Measurements from ENCODE around the gene VWCE.
A peak's percentile ranks its signal among the peaks of the same experiment; 100 is the strongest.

Gene VWCE

GRCh38 chr11:61335355-61335710, 40.2 kb upstream of the VWCE start:
- H3K9me3 ChIP-seq (ENCODE audit: control insufficient read depth, insufficient read depth, low read depth, low read length): no peaks in the 10 kb centered on the region
- H3K27ac ChIP-seq (ENCODE audit: low read depth, low read length): no peak overlapping the region
- H3K36me3 ChIP-seq (ENCODE audit: control insufficient read depth, insufficient read depth, low read length): peaks cover 23% of the 10 kb centered on the region
- H3K27me3 ChIP-seq (ENCODE audit: control insufficient read depth, insufficient read depth, low read length): no peaks in the 10 kb centered on the region
- H3K9ac ChIP-seq (ENCODE audit: low read length): no peak overlapping the region
- H3K4me3 ChIP-seq (ENCODE audit: low read depth, low read length): no peak overlapping the region
- H3K4me1 ChIP-seq (ENCODE audit: control insufficient read depth, insufficient read depth, low read length): peaks cover 32% of the 10 kb centered on the region

GRCh38 chr11:61334434-61335354, 39.6 kb upstream of the VWCE start:
- 0 out of 2 replicates have a peak overlapping the region, but pooled peaks have one; percentile 89 for H3K4me3 ChIP-seq (ENCODE audit: low read depth, low read length)
- H3K4me1 ChIP-seq (ENCODE audit: control insufficient read depth, insufficient read depth, low read length): peaks cover 32% of the 10 kb centered on the region
- peaks cover 30% of the 10 kb centered on the region for H3K36me3 ChIP-seq (ENCODE audit: control insufficient read depth, insufficient read depth, low read length)
- peak overlapping the region; percentile 96 for H3K9ac ChIP-seq (ENCODE audit: low read length)
- H3K9me3 ChIP-seq (ENCODE audit: control insufficient read depth, insufficient read depth, low read depth, low read length): no peaks in the 10 kb centered on the region
- no peak overlapping the region for H3K27ac ChIP-seq (ENCODE audit: low read depth, low read length)
- no peaks in the 10 kb centered on the region for H3K27me3 ChIP-seq (ENCODE audit: control insufficient read depth, insufficient read depth, low read length)

GRCh38 chr11:61333550-61334433, 38.7 kb upstream of the VWCE start:
- no peaks in the 10 kb centered on the region for H3K9me3 ChIP-seq (ENCODE audit: control insufficient read depth, insufficient read depth, low read depth, low read length)
- peak overlapping the region; percentile 86 for H3K27ac ChIP-seq (ENCODE audit: low read depth, low read length)
- H3K4me1 ChIP-seq (ENCODE audit: control insufficient read depth, insufficient read depth, low read length): peaks cover 32% of the 10 kb centered on the region
- H3K36me3 ChIP-seq (ENCODE audit: control insufficient read depth, insufficient read depth, low read length): peaks cover 31% of the 10 kb centered on the region
- H3K27me3 ChIP-seq (ENCODE audit: control insufficient read depth, insufficient read depth, low read length): no peaks in the 10 kb centered on the region
- H3K4me3 ChIP-seq (ENCODE audit: low read depth, low read length): peak overlapping the region; percentile 89
- peak overlapping the region; percentile 96 for H3K9ac ChIP-seq (ENCODE audit: low read length)

GRCh38 chr11:61332797-61333549, 37.9 kb upstream of the VWCE start, which contains the start of the genes DDB1 and TKFC:
DDB1 (minus strand) TSS chr11:61333105; CDS start chr11:61332968, 137 bp downstream.
TKFC (plus strand) TSS chr11:61333228; CDS start chr11:61334729, 1,501 bp downstream.
- no peaks in the 10 kb centered on the region for H3K27me3 ChIP-seq (ENCODE audit: control insufficient read depth, insufficient read depth, low read length)
- peak within 1 kb of the TSS; percentile 89 for H3K4me3 ChIP-seq (ENCODE audit: low read depth, low read length)
- peak within 1 kb of the TSS; percentile 87 for H3K27ac ChIP-seq (ENCODE audit: low read depth, low read length)
- H3K36me3 ChIP-seq (ENCODE audit: control insufficient read depth, insufficient read depth, low read length): peaks cover 30% of the 10 kb centered on the region
- H3K9ac ChIP-seq (ENCODE audit: low read length): peak within 1 kb of the TSS; percentile 96
- peaks cover 32% of the 10 kb centered on the region for H3K4me1 ChIP-seq (ENCODE audit: control insufficient read depth, insufficient read depth, low read length)
- no peaks in the 10 kb centered on the region for H3K9me3 ChIP-seq (ENCODE audit: control insufficient read depth, insufficient read depth, low read depth, low read length)

GRCh38 chr11:61332281-61332796, 37.2 kb upstream of the VWCE start:
- H3K4me1 ChIP-seq (ENCODE audit: control insufficient read depth, insufficient read depth, low read length): peaks cover 32% of the 10 kb centered on the region

GRCh38 chr11:61331651-61332050, 36.5 kb upstream of the VWCE start:
- Histone ChIP-seq H3K4me1 (ENCODE audit: control insufficient read depth, insufficient read depth, low read length) (peaks cover 32% of the 10 kb centered on the region), H3K9ac (ENCODE audit: low read length) (peak overlapping the region; percentile 96), H3K4me3 (ENCODE audit: low read depth, low read length) (peak overlapping the region; percentile 89), H3K36me3 (ENCODE audit: control insufficient read depth, insufficient read depth, low read length) (peaks cover 42% of the 10 kb centered on the region), H3K27ac (ENCODE audit: low read depth, low read length) (no peak overlapping the region), H3K27me3 (ENCODE audit: control insufficient read depth, insufficient read depth, low read length) (no peaks in the 10 kb centered on the region), H3K9me3 (ENCODE audit: control insufficient read depth, insufficient read depth, low read depth, low read length) (no peaks in the 10 kb centered on the region)

More at GRCh38 chr11:61332281-61332796, 37.2 kb upstream of the VWCE start:
- peak overlapping the region; percentile 87 for H3K27ac ChIP-seq (ENCODE audit: low read depth, low read length)
- no peaks in the 10 kb centered on the region for H3K9me3 ChIP-seq (ENCODE audit: control insufficient read depth, insufficient read depth, low read depth, low read length)
- H3K9ac ChIP-seq (ENCODE audit: low read length): peak overlapping the region; percentile 96
- H3K27me3 ChIP-seq (ENCODE audit: control insufficient read depth, insufficient read depth, low read length): no peaks in the 10 kb centered on the region
- peaks cover 35% of the 10 kb centered on the region for H3K36me3 ChIP-seq (ENCODE audit: control insufficient read depth, insufficient read depth, low read length)
- H3K4me3 ChIP-seq (ENCODE audit: low read depth, low read length): peak overlapping the region; percentile 89

- peaks cover 59% of the 10 kb centered on the region for H3K36me3 ChIP-seq (ENCODE audit: control insufficient read depth, insufficient read depth, low read length)
Measured at GRCh38 chr11:61329871-61330270, 34.8 kb upstream of the VWCE start.

GRCh38 chr11:61328351-61328750, 33.2 kb upstream of the VWCE start:
- Histone ChIP-seq H3K27me3 (ENCODE audit: control insufficient read depth, insufficient read depth, low read length) (no peaks in the 10 kb centered on the region), H3K36me3 (ENCODE audit: control insufficient read depth, insufficient read depth, low read length) (peaks cover 72% of the 10 kb centered on the region), H3K4me3 (ENCODE audit: low read depth, low read length) (no peak overlapping the region), H3K9me3 (ENCODE audit: control insufficient read depth, insufficient read depth, low read depth, low read length) (no peaks in the 10 kb centered on the region), H3K4me1 (ENCODE audit: control insufficient read depth, insufficient read depth, low read length) (peaks cover 8% of the 10 kb centered on the region), H3K27ac (ENCODE audit: low read depth, low read length) (no peak overlapping the region), H3K9ac (ENCODE audit: low read length) (no peak overlapping the region)

More at GRCh38 chr11:61329871-61330270, 34.8 kb upstream of the VWCE start:
- no peaks in the 10 kb centered on the region for H3K27me3 ChIP-seq (ENCODE audit: control insufficient read depth, insufficient read depth, low read length)
- H3K9me3 ChIP-seq (ENCODE audit: control insufficient read depth, insufficient read depth, low read depth, low read length): no peaks in the 10 kb centered on the region
- no peak overlapping the region for H3K4me3 ChIP-seq (ENCODE audit: low read depth, low read length)
- no peak overlapping the region for H3K27ac ChIP-seq (ENCODE audit: low read depth, low read length)
- peaks cover 22% of the 10 kb centered on the region for H3K4me1 ChIP-seq (ENCODE audit: control insufficient read depth, insufficient read depth, low read length)
- H3K9ac ChIP-seq (ENCODE audit: low read length): no peak overlapping the region

- Histone ChIP-seq H3K36me3 (ENCODE audit: control insufficient read depth, insufficient read depth, low read length) (peaks cover 79% of the 10 kb centered on the region), H3K4me3 (ENCODE audit: low read depth, low read length) (no peak overlapping the region), H3K4me1 (ENCODE audit: control insufficient read depth, insufficient read depth, low read length) (peaks cover 8% of the 10 kb centered on the region), H3K9ac (ENCODE audit: low read length) (no peak overlapping the region), H3K27ac (ENCODE audit: low read depth, low read length) (no peak overlapping the region), H3K9me3 (ENCODE audit: control insufficient read depth, insufficient read depth, low read depth, low read length) (no peaks in the 10 kb centered on the region), H3K27me3 (ENCODE audit: control insufficient read depth, insufficient read depth, low read length) (no peaks in the 10 kb centered on the region)
Measured at GRCh38 chr11:61327669-61328071, 32.6 kb upstream of the VWCE start.

Data from HUES6 (cell line).